Endodermal cell (in vitro differentiated cells): ENCODE results near the gene TSHZ3. TPM values are rescaled to one million over a fixed set of nuclear protein-coding genes. Genes with fewer than 3 reads are reported as not detected.
A peak's percentile ranks its signal among the peaks of the same experiment; 100 is the strongest.

Experiments
- DNase-seq: peaks from one replicate; pipeline ENCODE4 v3.0.0-alpha.2; 2017
- H3K27ac ChIP-seq: 2 replicates; pipeline ENCODE4 v1.5.1; 2013; ENCODE audit warnings: mild to moderate bottlenecking, low read depth, low read length, moderate library complexity
- H3K27me3 ChIP-seq: 2 replicates; pipeline ENCODE4 v1.6.1; 2013; ENCODE audit warnings: mild to moderate bottlenecking, low read length, moderate library complexity; ENCODE audit not compliant: insufficient read depth, control insufficient read depth, poor library complexity, severe bottlenecking
- H3K36me3 ChIP-seq: 2 replicates; pipeline ENCODE4 v1.7.0; 2013; ENCODE audit warnings: mild to moderate bottlenecking, low read length, moderate library complexity; ENCODE audit not compliant: control insufficient read depth, insufficient read depth
- H3K4me1 ChIP-seq: one replicate; pipeline ENCODE4 v1.7.0; 2013; ENCODE audit warnings: low read length; ENCODE audit not compliant: control insufficient read depth, insufficient read depth
- H3K4me3 ChIP-seq: 2 replicates; pipeline ENCODE4 v1.5.1; 2013; ENCODE audit warnings: mild to moderate bottlenecking, low read length, moderate library complexity
- H3K9ac ChIP-seq: 2 replicates; pipeline ENCODE4 v1.6.1; 2013; ENCODE audit warnings: mild to moderate bottlenecking, low read length, moderate library complexity; ENCODE audit not compliant: poor library complexity, severe bottlenecking; ENCODE audit errors: extremely low read depth
- H3K9me3 ChIP-seq: 2 replicates; pipeline ENCODE4 v1.6.1; 2013; ENCODE audit warnings: mild to moderate bottlenecking, low read length, moderate library complexity; ENCODE audit not compliant: control insufficient read depth
- H3K27ac Mint-ChIP-seq: 2 replicates; pipeline ENCODE4 v1.8.0; 2020; ENCODE audit warnings: mixed read lengths
- H3K27me3 Mint-ChIP-seq: 2 replicates; pipeline ENCODE4 v1.8.0; 2021; ENCODE audit warnings: mild to moderate bottlenecking, mixed read lengths; ENCODE audit not compliant: insufficient read depth
- H3K36me3 Mint-ChIP-seq: 2 replicates; pipeline ENCODE4 v1.8.0; 2020; ENCODE audit warnings: low read depth, mixed read lengths
- H3K4me1 Mint-ChIP-seq: 2 replicates; pipeline ENCODE4 v1.8.0; 2020; ENCODE audit warnings: mixed read lengths
- H3K4me3 Mint-ChIP-seq: 2 replicates; pipeline ENCODE4 v1.8.0; 2020; ENCODE audit warnings: mild to moderate bottlenecking, moderate library complexity, mixed read lengths
- H3K9me3 Mint-ChIP-seq: 2 replicates; pipeline ENCODE4 v1.8.0; 2020; ENCODE audit warnings: mild to moderate bottlenecking, mixed read lengths
- CTCF ChIP-seq: fragments of 200-600 bp; sonication (generic); conservative IDR thresholded peaks from 2 replicates; pipeline ENCODE4 v1.5.0; 2021; ENCODE audit warnings: antibody characterized with exemption, mild to moderate bottlenecking
- WGBS, 2 experiments: methylation state at CpG; one replicate each; pipeline versions ENCODE4 v1.1.5 to v1.1.7; 2013; ENCODE audit warnings: missing lambda C conversion rate in 2 of 2, mixed read lengths in 1 of 2; ENCODE audit not compliant: insufficient coverage in 1 of 2, insufficient read length in 1 of 2; 5-methylcytosine and 5-hydroxymethylcytosine counted together
- total RNA-seq, 2 donors: library from RNA; stranded (reverse); fragmentation: NEBNext Ultra II Directional in 1 of 2; extraction: Animal tissue kit (Norgen Biotek cat#: 25700) in 1 of 2; gene quantifications; 2 replicates in 1 of 2; 3 replicates in 1 of 2; pipeline ENCODE4 v1.2.1, GENCODE V29; 2021

Gene TSHZ3
- total RNA-seq, 2 donors from 2014 or later = 0.84 to 2.1 TPM

GRCh38 chr19:31258211-31259052 is 90.8 kb downstream of the TSHZ3 start:
- no peak overlapping the region for H3K27ac Mint-ChIP-seq
- Histone ChIP-seq H3K9me3 (no peaks in the 10 kb centered on the region), H3K9ac (no peak overlapping the region), H3K36me3 (no peaks in the 10 kb centered on the region), H3K4me3 (no peak overlapping the region), H3K27me3 (no peaks in the 10 kb centered on the region), H3K27ac (no peak overlapping the region), H3K4me1 (peaks cover 4% of the 10 kb centered on the region)
- DNase-seq = peak; percentile 61
- no peaks in the 10 kb centered on the region for H3K36me3 Mint-ChIP-seq
- no peak for TF ChIP-seq CTCF
- H3K4me1 Mint-ChIP-seq = peaks cover 27% of the 10 kb centered on the region
- H3K9me3 Mint-ChIP-seq = no peaks in the 10 kb centered on the region
- WGBS, 2 experiments = 58 to 66% methylated on average over 9 to 15 of the region's 15 CpGs
- peaks cover 4% of the 10 kb centered on the region for H3K27me3 Mint-ChIP-seq
- no peak overlapping the region for H3K4me3 Mint-ChIP-seq

GRCh38 chr19:31257426-31258130 is 91.7 kb downstream of the TSHZ3 start:
- Mint-ChIP-seq H3K27me3 (peaks cover 4% of the 10 kb centered on the region), H3K27ac (no peak overlapping the region), H3K4me1 (peaks cover 27% of the 10 kb centered on the region), H3K4me3 (no peak overlapping the region), H3K36me3 (no peaks in the 10 kb centered on the region), H3K9me3 (no peaks in the 10 kb centered on the region)
- WGBS, 2 experiments = 97 to 100% methylated on average over 4 to 11 of the region's 11 CpGs
- Histone ChIP-seq H3K9me3 (no peaks in the 10 kb centered on the region), H3K9ac (no peak overlapping the region), H3K27me3 (no peaks in the 10 kb centered on the region), H3K27ac (no peak overlapping the region), H3K4me1 (peaks cover 4% of the 10 kb centered on the region), H3K36me3 (no peaks in the 10 kb centered on the region), H3K4me3 (no peak overlapping the region)
- TF ChIP-seq CTCF = no peak
- DNase-seq = no peak

- H3K27me3 Mint-ChIP-seq = peaks cover 4% of the 10 kb centered on the region
- no peak overlapping the region for H3K4me3 Mint-ChIP-seq
- H3K27ac ChIP-seq = no peak overlapping the region
- peaks cover 27% of the 10 kb centered on the region for H3K4me1 Mint-ChIP-seq
- no peaks in the 10 kb centered on the region for H3K27me3 ChIP-seq
- no peak for TF ChIP-seq CTCF
- H3K36me3 Mint-ChIP-seq = no peaks in the 10 kb centered on the region
- 93 to 97% methylated on average over 5 to 9 of the region's 9 CpGs for WGBS, 2 experiments
- H3K9me3 Mint-ChIP-seq = no peaks in the 10 kb centered on the region
- H3K27ac Mint-ChIP-seq = no peak overlapping the region
- DNase-seq = no peak
- no peaks in the 10 kb centered on the region for H3K9me3 ChIP-seq
- peaks cover 4% of the 10 kb centered on the region for H3K4me1 ChIP-seq
- no peak overlapping the region for H3K4me3 ChIP-seq
- H3K36me3 ChIP-seq = no peaks in the 10 kb centered on the region
- H3K9ac ChIP-seq = no peak overlapping the region
Measured at GRCh38 chr19:31257025-31257424, 92.2 kb downstream of the TSHZ3 start.
